ENCODE data around the gene DPP6.

The DPP6 gene

GRCh38 chr7:154424350-154424749 is 372.2 kb downstream of the DPP6 start:
- no peak for DNase-seq

- DNase-seq, result no peak
Measured at GRCh38 chr7:154425271-154425670, 373.1 kb downstream of the DPP6 start.

- no peak for DNase-seq
Measured at GRCh38 chr7:154426778-154427177, 374.6 kb downstream of the DPP6 start.

- no peak for DNase-seq
Measured at GRCh38 chr7:154427533-154427932, 375.3 kb downstream of the DPP6 start.

GRCh38 chr7:154429666-154430404 is 377.6 kb downstream of the DPP6 start:
- DNase-seq, result no peak

- DNase-seq, result no peak
Measured at GRCh38 chr7:154430640-154431039, 378.4 kb downstream of the DPP6 start.

- no peak for DNase-seq
Measured at GRCh38 chr7:154431045-154431444, 378.8 kb downstream of the DPP6 start.

- no peak for DNase-seq
Measured at GRCh38 chr7:154433632-154434598, 381.7 kb downstream of the DPP6 start.

GRCh38 chr7:154436560-154436959 is 384.4 kb downstream of the DPP6 start:
- no peak for DNase-seq

GRCh38 chr7:154437234-154437633 is 385.0 kb downstream of the DPP6 start:
- no peak for DNase-seq

GRCh38 chr7:154438571-154439367 is 386.6 kb downstream of the DPP6 start:
- no peak for DNase-seq

GRCh38 chr7:154440058-154440457 is 387.9 kb downstream of the DPP6 start:
- DNase-seq, result no peak

- DNase-seq, result no peak
Measured at GRCh38 chr7:154440651-154441050, 388.5 kb downstream of the DPP6 start.

GRCh38 chr7:154441811-154442210 is 389.6 kb downstream of the DPP6 start:
- DNase-seq, result no peak

GRCh38 chr7:154442939-154443338 is 390.7 kb downstream of the DPP6 start:
- no peak for DNase-seq

- DNase-seq, result no peak
Measured at GRCh38 chr7:154450451-154450850, 398.3 kb downstream of the DPP6 start.

- DNase-seq, result no peak
Measured at GRCh38 chr7:154451480-154452457, 399.6 kb downstream of the DPP6 start.

- no peak for DNase-seq
Measured at GRCh38 chr7:154463794-154464193, 411.6 kb downstream of the DPP6 start.

- DNase-seq, result no peak
Measured at GRCh38 chr7:154469652-154470051, 417.5 kb downstream of the DPP6 start.

GRCh38 chr7:154472343-154472742 is 420.1 kb downstream of the DPP6 start:
- no peak for DNase-seq

- DNase-seq, result no peak
Measured at GRCh38 chr7:154473360-154473759, 421.2 kb downstream of the DPP6 start.
